ENCODE results near the gene CAST. TPM values are rescaled to one million over a fixed set of nuclear protein-coding genes. Genes with fewer than 3 reads are reported as not detected.

The CAST gene
- total and polyA plus RNA-seq, 3 donors from 2014 or later: 195 to 260 (median 241) TPM

GRCh38 chr5:96785326-96786109 is 123.3 kb downstream of the CAST start:
- no peaks in the 10 kb centered on the region for H3K4me1 ChIP-seq
- no peaks in the 10 kb centered on the region for H3K9me3 ChIP-seq
- no peak for TF ChIP-seq POLR2A (IDR thresholded peaks at IDR 0.05)
- intact Hi-C loops (cut with DNase I; ENCODE audit: low total_unique reads): no loop called here
- H3K27ac ChIP-seq: no peak overlapping the region
- 84 to 85% methylated on average over 14 of the region's 14 CpGs for WGBS, 2 donors
- DNase-seq: no peak
- no peak overlapping the region for H3K4me3 ChIP-seq
- H3K27me3 ChIP-seq: no peaks in the 10 kb centered on the region
- H3K36me3 ChIP-seq (ENCODE audit: low read depth, missing control alignments): no peaks in the 10 kb centered on the region

GRCh38 chr5:96788112-96788749 is 126.1 kb downstream of the CAST start:
- Histone ChIP-seq H3K27me3 (no peaks in the 10 kb centered on the region), H3K4me1 (no peaks in the 10 kb centered on the region), H3K36me3 (ENCODE audit: low read depth, missing control alignments) (no peaks in the 10 kb centered on the region), H3K4me3 (no peak overlapping the region), H3K27ac (no peak overlapping the region), H3K9me3 (no peaks in the 10 kb centered on the region)
- intact Hi-C loops (cut with DNase I; ENCODE audit: low total_unique reads): no loop called here
- DNase-seq: no peak
- TF ChIP-seq POLR2A (IDR thresholded peaks at IDR 0.05) (no peak), CTCF (IDR thresholded peaks at IDR 0.05) (no peak)
- 87 to 92% methylated on average over 5 of the region's 5 CpGs for WGBS, 2 donors

- no peak overlapping the region for H3K27ac ChIP-seq
- TF ChIP-seq POLR2A (IDR thresholded peaks at IDR 0.05): no peak
- no peak for TF ChIP-seq CTCF (IDR thresholded peaks at IDR 0.05)
- H3K36me3 ChIP-seq (ENCODE audit: low read depth, missing control alignments): no peaks in the 10 kb centered on the region
- H3K9me3 ChIP-seq: no peaks in the 10 kb centered on the region
- H3K4me3 ChIP-seq: no peak overlapping the region
- no peak for DNase-seq
- no peaks in the 10 kb centered on the region for H3K27me3 ChIP-seq
- intact Hi-C loops (cut with DNase I; ENCODE audit: low total_unique reads): no loop called here
- H3K4me1 ChIP-seq: no peaks in the 10 kb centered on the region
Observed at GRCh38 chr5:96789794-96790330, 127.7 kb downstream of the CAST start.

- TF ChIP-seq POLR2A (IDR thresholded peaks at IDR 0.05): no peak
- no peak for TF ChIP-seq CTCF (IDR thresholded peaks at IDR 0.05)
- Histone ChIP-seq H3K4me3 (no peak overlapping the region), H3K27ac (no peak overlapping the region), H3K4me1 (no peaks in the 10 kb centered on the region), H3K9me3 (no peaks in the 10 kb centered on the region), H3K36me3 (ENCODE audit: low read depth, missing control alignments) (no peaks in the 10 kb centered on the region), H3K27me3 (no peaks in the 10 kb centered on the region)
- intact Hi-C loops (cut with DNase I; ENCODE audit: low total_unique reads): no loop called here
- WGBS, 2 donors: 71 to 85% methylated on average over 3 of the region's 3 CpGs
- no peak for DNase-seq
Observed at GRCh38 chr5:96790961-96791504, 128.9 kb downstream of the CAST start.

- no peak for DNase-seq
- Histone ChIP-seq H3K9me3 (no peaks in the 10 kb centered on the region), H3K4me1 (no peaks in the 10 kb centered on the region), H3K27ac (no peak overlapping the region), H3K4me3 (no peak overlapping the region), H3K27me3 (no peaks in the 10 kb centered on the region), H3K36me3 (ENCODE audit: low read depth, missing control alignments) (no peaks in the 10 kb centered on the region)
- TF ChIP-seq CTCF (IDR thresholded peaks at IDR 0.05): no peak
- no peak for TF ChIP-seq POLR2A (IDR thresholded peaks at IDR 0.05)
- intact Hi-C loops (cut with DNase I; ENCODE audit: low total_unique reads): no loop called here
- 89 to 96% methylated on average over 3 of the region's 3 CpGs for WGBS, 2 donors
Observed at GRCh38 chr5:96794757-96795156, 132.6 kb downstream of the CAST start.
